VCaP (cell line): ENCODE results near the gene PNPLA7.
"Not testable (repeated sequence)": the region's sequence is repeated elsewhere in the genome, so short reads cannot be mapped to it uniquely, and the experiment has no call there.

Source experiments
- H3K27ac ChIP-seq: fragments of 450-650 bp; 2 replicates; pipeline ENCODE4 v1.5.1; 2017
- CTCF ChIP-seq: fragments of 450-650 bp; conservative IDR thresholded peaks from 2 replicates; pipeline ENCODE4 v1.5.1; 2017; ENCODE audit warnings: mild to moderate bottlenecking, moderate library complexity

The PNPLA7 gene

GRCh38 chr9:137416006-137416562, 134.1 kb downstream of the PNPLA7 start:
- no peak for TF ChIP-seq CTCF
- H3K27ac ChIP-seq: no peak overlapping the region

- TF ChIP-seq CTCF: no peak
- H3K27ac ChIP-seq: no peak overlapping the region
These were observed 134.8 kb downstream of the PNPLA7 start for GRCh38 chr9:137415451-137415850.

- H3K27ac ChIP-seq: no peak overlapping the region
- no peak for TF ChIP-seq CTCF
These were observed 137.8 kb downstream of the PNPLA7 start for GRCh38 chr9:137412431-137412830.

DNA sequence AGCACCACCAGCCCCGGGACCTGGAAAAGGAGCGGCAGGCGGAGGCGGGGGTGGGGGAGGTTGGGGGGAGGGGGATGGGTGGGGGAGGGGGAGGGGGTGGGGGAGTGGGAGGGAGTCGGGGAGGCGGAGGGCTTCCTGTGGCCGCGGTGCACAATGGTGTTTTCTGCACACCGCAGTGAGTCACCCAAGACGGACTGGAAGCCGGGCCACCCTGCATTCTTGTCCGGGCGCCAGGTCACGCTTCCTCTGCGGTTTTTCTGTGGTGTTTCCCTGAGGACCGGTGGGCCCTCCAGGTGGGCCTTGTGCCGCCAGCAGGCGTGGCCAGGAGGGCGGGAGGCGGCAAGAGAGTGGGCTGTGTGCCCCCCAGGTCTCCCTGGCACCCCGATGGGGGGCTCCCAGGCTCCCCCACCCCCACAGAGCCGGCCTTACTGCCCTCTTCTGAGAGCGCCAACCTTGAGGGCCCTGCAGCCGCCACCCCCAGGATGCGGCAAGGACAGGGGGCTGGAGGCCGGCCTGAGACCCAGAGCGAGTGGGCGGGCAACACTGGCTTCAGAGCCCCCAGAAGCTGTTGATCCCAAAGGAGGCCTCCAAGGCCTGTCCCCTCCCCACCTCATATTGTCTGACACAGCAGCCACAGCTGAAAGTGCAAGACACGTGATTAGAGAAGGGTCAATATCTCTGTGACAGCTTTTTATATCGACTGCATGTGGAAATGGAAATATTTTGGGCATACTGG, 138.4 kb downstream of the PNPLA7 start:
- H3K27ac ChIP-seq: no peak overlapping the region

GRCh38 chr9:137411260-137411644, 138.9 kb downstream of the PNPLA7 start:
- H3K27ac ChIP-seq: no peak overlapping the region
- no peak for TF ChIP-seq CTCF

More for the DNA sequence above, 138.4 kb downstream of the PNPLA7 start:
- TF ChIP-seq CTCF: no peak

- no peak for TF ChIP-seq CTCF
- H3K27ac ChIP-seq: no peak overlapping the region
These were observed 139.3 kb downstream of the PNPLA7 start for GRCh38 chr9:137410891-137411249.

DNA sequence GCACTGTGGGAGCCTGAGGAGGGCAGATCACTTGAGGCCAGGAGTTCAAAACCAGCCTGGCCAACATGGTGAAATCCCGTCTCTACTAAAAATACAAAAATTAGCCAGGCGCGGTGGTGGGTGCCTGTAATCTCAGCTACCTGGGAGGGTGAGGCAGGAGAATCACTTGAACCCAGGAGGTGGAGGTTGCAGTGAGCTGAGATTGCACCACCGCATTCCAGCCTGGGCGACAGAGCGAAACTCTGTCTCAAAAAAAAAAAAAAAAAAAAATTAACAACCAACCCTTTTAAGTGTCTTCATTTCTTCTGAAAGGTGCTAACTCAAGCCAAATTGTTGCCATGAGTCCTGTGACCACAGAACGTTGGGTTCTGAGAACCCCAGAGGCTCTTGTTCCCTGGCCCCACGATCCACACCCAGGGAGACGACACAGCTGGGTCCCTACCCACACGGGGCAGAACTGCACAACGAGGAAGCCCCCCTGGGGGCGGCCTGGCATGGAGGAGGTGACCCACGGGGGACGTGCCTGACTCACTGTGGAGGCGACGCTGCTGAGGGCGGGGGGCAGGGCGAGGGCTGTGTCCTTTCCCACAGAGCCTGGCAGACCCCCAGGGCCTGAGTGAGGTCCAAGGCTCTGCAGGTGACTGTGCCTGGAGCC, 139.8 kb downstream of the PNPLA7 start:
- not testable (repeated sequence) for H3K27ac ChIP-seq
